Endodermal cell (in vitro differentiated cells): ENCODE data around the gene ZNF536. TPM values are rescaled to one million over a fixed set of nuclear protein-coding genes. Genes with fewer than 3 reads are reported as not detected.
A peak's percentile ranks its signal among the peaks of the same experiment; 100 is the strongest.

ENCODE experiments used
- DNase-seq: peaks from one replicate; pipeline ENCODE4 v3.0.0-alpha.2; 2017
- H3K27ac ChIP-seq: 2 replicates; pipeline ENCODE4 v1.5.1; 2013; ENCODE audit warnings: mild to moderate bottlenecking, low read depth, low read length, moderate library complexity
- H3K27me3 ChIP-seq: 2 replicates; pipeline ENCODE4 v1.6.1; 2013; ENCODE audit warnings: mild to moderate bottlenecking, low read length, moderate library complexity; ENCODE audit not compliant: insufficient read depth, control insufficient read depth, poor library complexity, severe bottlenecking
- H3K36me3 ChIP-seq: 2 replicates; pipeline ENCODE4 v1.7.0; 2013; ENCODE audit warnings: mild to moderate bottlenecking, low read length, moderate library complexity; ENCODE audit not compliant: control insufficient read depth, insufficient read depth
- H3K4me1 ChIP-seq: one replicate; pipeline ENCODE4 v1.7.0; 2013; ENCODE audit warnings: low read length; ENCODE audit not compliant: control insufficient read depth, insufficient read depth
- H3K4me3 ChIP-seq: 2 replicates; pipeline ENCODE4 v1.5.1; 2013; ENCODE audit warnings: mild to moderate bottlenecking, low read length, moderate library complexity
- H3K9ac ChIP-seq: 2 replicates; pipeline ENCODE4 v1.6.1; 2013; ENCODE audit warnings: mild to moderate bottlenecking, low read length, moderate library complexity; ENCODE audit not compliant: poor library complexity, severe bottlenecking; ENCODE audit errors: extremely low read depth
- H3K9me3 ChIP-seq: 2 replicates; pipeline ENCODE4 v1.6.1; 2013; ENCODE audit warnings: mild to moderate bottlenecking, low read length, moderate library complexity; ENCODE audit not compliant: control insufficient read depth
- H3K27ac Mint-ChIP-seq: 2 replicates; pipeline ENCODE4 v1.8.0; 2020; ENCODE audit warnings: mixed read lengths
- H3K27me3 Mint-ChIP-seq: 2 replicates; pipeline ENCODE4 v1.8.0; 2021; ENCODE audit warnings: mild to moderate bottlenecking, mixed read lengths; ENCODE audit not compliant: insufficient read depth
- H3K36me3 Mint-ChIP-seq: 2 replicates; pipeline ENCODE4 v1.8.0; 2020; ENCODE audit warnings: low read depth, mixed read lengths
- H3K4me1 Mint-ChIP-seq: 2 replicates; pipeline ENCODE4 v1.8.0; 2020; ENCODE audit warnings: mixed read lengths
- H3K4me3 Mint-ChIP-seq: 2 replicates; pipeline ENCODE4 v1.8.0; 2020; ENCODE audit warnings: mild to moderate bottlenecking, moderate library complexity, mixed read lengths
- H3K9me3 Mint-ChIP-seq: 2 replicates; pipeline ENCODE4 v1.8.0; 2020; ENCODE audit warnings: mild to moderate bottlenecking, mixed read lengths
- WGBS, 2 experiments: methylation state at CpG; one replicate each; pipeline versions ENCODE4 v1.1.5 to v1.1.7; 2013; ENCODE audit warnings: missing lambda C conversion rate in 2 of 2, mixed read lengths in 1 of 2; ENCODE audit not compliant: insufficient coverage in 1 of 2, insufficient read length in 1 of 2; 5-methylcytosine and 5-hydroxymethylcytosine counted together
- total RNA-seq, 2 donors: library from RNA; stranded (reverse); fragmentation: NEBNext Ultra II Directional in 1 of 2; extraction: Animal tissue kit (Norgen Biotek cat#: 25700) in 1 of 2; gene quantifications; 2 replicates in 1 of 2; 3 replicates in 1 of 2; pipeline ENCODE4 v1.2.1, GENCODE V29; 2021
- TF ChIP-seq, protein P1 (sequence below): fragments of 200-600 bp; sonication (generic); conservative IDR thresholded peaks from 2 replicates; pipeline ENCODE4 v1.5.0; 2021; ENCODE audit warnings: antibody characterized with exemption, mild to moderate bottlenecking

The ZNF536 gene
- total RNA-seq, 2 donors from 2014 or later, result not detected

DNA sequence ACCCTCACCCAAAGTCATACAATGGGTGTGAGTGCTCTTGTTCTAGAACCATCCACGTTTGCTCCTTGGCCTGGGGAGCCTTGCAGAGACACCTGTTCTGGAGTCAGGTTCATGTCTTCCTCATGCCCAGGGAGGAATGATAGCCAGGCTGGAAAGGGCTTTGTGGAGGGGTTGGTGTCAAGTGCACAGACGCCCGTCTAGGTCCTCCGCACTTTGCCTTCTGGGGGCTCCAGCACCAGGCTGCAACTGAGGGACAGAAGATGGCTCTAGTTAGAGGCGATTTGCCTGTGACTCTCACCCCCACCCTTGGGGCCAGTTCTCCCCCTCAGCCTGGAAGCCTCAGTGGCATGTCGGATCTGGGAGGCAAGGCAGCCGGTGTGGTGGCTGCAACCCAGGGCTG lies 47.2 kb upstream of the ZNF536 start:
- no peaks in the 10 kb centered on the region for H3K36me3 Mint-ChIP-seq
- no peaks in the 10 kb centered on the region for H3K36me3 ChIP-seq
- no peak overlapping the region for H3K27ac Mint-ChIP-seq
- H3K9ac ChIP-seq, result no peak overlapping the region
- no peak overlapping the region for H3K4me3 ChIP-seq
- 91% methylated on average over 7 of the region's 7 CpGs; no CpG with 5 or more reads in 1 of the 2 experiments for WGBS, 2 experiments
- no peaks in the 10 kb centered on the region for H3K9me3 Mint-ChIP-seq
- no peaks in the 10 kb centered on the region for H3K9me3 ChIP-seq
- H3K27me3 Mint-ChIP-seq, result no peaks in the 10 kb centered on the region
- no peak overlapping the region for H3K27ac ChIP-seq
- H3K4me1 ChIP-seq, result no peaks in the 10 kb centered on the region
- H3K4me1 Mint-ChIP-seq, result no peaks in the 10 kb centered on the region
- DNase-seq, result peak; percentile 27
- TF ChIP-seq, protein P1, sequence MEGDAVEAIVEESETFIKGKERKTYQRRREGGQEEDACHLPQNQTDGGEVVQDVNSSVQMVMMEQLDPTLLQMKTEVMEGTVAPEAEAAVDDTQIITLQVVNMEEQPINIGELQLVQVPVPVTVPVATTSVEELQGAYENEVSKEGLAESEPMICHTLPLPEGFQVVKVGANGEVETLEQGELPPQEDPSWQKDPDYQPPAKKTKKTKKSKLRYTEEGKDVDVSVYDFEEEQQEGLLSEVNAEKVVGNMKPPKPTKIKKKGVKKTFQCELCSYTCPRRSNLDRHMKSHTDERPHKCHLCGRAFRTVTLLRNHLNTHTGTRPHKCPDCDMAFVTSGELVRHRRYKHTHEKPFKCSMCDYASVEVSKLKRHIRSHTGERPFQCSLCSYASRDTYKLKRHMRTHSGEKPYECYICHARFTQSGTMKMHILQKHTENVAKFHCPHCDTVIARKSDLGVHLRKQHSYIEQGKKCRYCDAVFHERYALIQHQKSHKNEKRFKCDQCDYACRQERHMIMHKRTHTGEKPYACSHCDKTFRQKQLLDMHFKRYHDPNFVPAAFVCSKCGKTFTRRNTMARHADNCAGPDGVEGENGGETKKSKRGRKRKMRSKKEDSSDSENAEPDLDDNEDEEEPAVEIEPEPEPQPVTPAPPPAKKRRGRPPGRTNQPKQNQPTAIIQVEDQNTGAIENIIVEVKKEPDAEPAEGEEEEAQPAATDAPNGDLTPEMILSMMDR, result no peak
- no peaks in the 10 kb centered on the region for H3K27me3 ChIP-seq
- H3K4me3 Mint-ChIP-seq, result no peak overlapping the region

DNA sequence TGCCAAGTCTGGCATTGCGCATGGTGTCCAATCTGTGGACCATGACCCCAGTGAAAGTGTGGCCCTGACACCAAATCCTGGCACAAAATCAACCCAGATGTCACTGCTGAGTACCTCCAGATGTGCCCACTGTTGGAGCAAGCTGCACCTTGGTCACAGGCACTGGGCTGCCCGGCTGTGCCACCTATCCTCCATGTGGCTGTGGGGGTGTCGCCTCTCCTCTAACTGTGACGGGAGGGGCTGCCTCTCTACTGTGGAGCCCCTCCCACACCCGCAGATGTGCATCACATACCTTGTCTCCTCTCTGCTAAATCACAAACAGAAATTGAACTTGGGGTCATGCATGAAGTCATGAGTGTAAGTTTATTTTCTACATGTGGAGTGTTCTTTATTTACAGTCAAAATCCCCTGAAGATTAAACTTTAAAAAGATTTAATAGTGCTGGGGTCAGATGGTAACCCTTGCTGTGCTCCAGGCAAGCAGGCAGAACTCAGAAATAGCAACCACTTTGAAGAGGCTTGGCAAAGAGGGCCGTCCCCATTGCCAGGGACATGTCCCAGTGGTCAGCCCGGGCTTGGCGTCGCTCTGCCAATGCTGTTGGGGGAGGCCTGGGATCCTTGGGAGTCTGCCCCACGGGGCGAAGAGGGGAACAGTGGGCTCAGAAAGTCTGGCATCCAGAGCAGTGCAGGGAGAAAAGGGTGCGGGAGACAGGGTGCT lies 46.4 kb upstream of the ZNF536 start:
- TF ChIP-seq, protein P1, result no peak
- H3K27ac ChIP-seq, result no peak overlapping the region
- no peaks in the 10 kb centered on the region for H3K27me3 ChIP-seq
- no peak overlapping the region for H3K9ac ChIP-seq
- no peaks in the 10 kb centered on the region for H3K9me3 Mint-ChIP-seq
- no peaks in the 10 kb centered on the region for H3K4me1 ChIP-seq
- H3K36me3 Mint-ChIP-seq, result no peaks in the 10 kb centered on the region
- peak; percentile 19 for DNase-seq
- H3K4me1 Mint-ChIP-seq, result no peaks in the 10 kb centered on the region
- H3K4me3 Mint-ChIP-seq, result no peak overlapping the region
- H3K9me3 ChIP-seq, result no peaks in the 10 kb centered on the region
- H3K4me3 ChIP-seq, result no peak overlapping the region
- H3K27me3 Mint-ChIP-seq, result no peaks in the 10 kb centered on the region
- no peak overlapping the region for H3K27ac Mint-ChIP-seq
- no peaks in the 10 kb centered on the region for H3K36me3 ChIP-seq
- 91 to 100% methylated on average over 7 to 12 of the region's 12 CpGs for WGBS, 2 experiments

DNA sequence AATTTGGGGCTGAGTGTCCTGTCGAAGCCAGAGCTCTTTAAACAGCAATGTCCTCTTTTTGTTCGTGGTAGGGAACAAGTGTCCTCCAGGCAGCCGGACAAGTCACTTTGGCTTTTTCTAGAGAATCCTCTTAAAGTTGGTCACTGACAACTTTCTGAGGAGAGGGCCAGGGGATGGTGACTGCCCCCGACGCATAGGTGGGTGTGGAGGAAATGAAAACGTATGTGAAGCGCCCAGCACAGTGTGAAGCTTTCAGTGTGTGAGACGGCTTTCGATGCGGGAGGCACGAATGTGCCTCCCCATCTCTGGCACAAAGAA lies 45.8 kb upstream of the ZNF536 start:
- peak; percentile 31 for DNase-seq
- TF ChIP-seq, protein P1, result no peak

More for the DNA sequence above, 45.8 kb upstream of the ZNF536 start:
- Mint-ChIP-seq H3K4me1 (no peaks in the 10 kb centered on the region), H3K27ac (no peak overlapping the region), H3K9me3 (no peaks in the 10 kb centered on the region), H3K27me3 (no peaks in the 10 kb centered on the region), H3K36me3 (no peaks in the 10 kb centered on the region), H3K4me3 (no peak overlapping the region)
- no peak overlapping the region for H3K27ac ChIP-seq
- H3K27me3 ChIP-seq, result no peaks in the 10 kb centered on the region
- no peak overlapping the region for H3K9ac ChIP-seq
- H3K36me3 ChIP-seq, result no peaks in the 10 kb centered on the region
- H3K4me1 ChIP-seq, result no peaks in the 10 kb centered on the region
- 88 to 94% methylated on average over 5 to 11 of the region's 11 CpGs for WGBS, 2 experiments
- H3K4me3 ChIP-seq, result no peak overlapping the region
- H3K9me3 ChIP-seq, result no peaks in the 10 kb centered on the region
